ENCODE data around the gene FAF1.

The FAF1 gene

GRCh38 chr1:50424045-50424883 is 535.8 kb downstream of the FAF1 start:
- no peak for ATAC-seq

- ATAC-seq = no peak
Observed at GRCh38 chr1:50423670-50424000, 536.4 kb downstream of the FAF1 start.

- no peak for ATAC-seq
Observed at GRCh38 chr1:50422946-50423669, 537.0 kb downstream of the FAF1 start, which contains the start of gene DMRTA2. TSS of gene DMRTA2 (minus strand) at chr1:50423443. CDS start at chr1:50421536, 1,907 bp downstream.

- no peak for ATAC-seq
Observed at GRCh38 chr1:50422675-50422945, 537.5 kb downstream of the FAF1 start.

GRCh38 chr1:50421768-50422674 is 538.0 kb downstream of the FAF1 start:
- ATAC-seq = no peak

- ATAC-seq = no peak
Observed at GRCh38 chr1:50421366-50421748, 538.7 kb downstream of the FAF1 start.

GRCh38 chr1:50420689-50421365 is 539.2 kb downstream of the FAF1 start:
- ATAC-seq = peak in 1 of 2 donors; percentile 18

GRCh38 chr1:50419907-50420677 is 540.0 kb downstream of the FAF1 start:
- ATAC-seq = no peak

GRCh38 chr1:50419192-50419906 is 540.7 kb downstream of the FAF1 start:
- ATAC-seq = no peak

GRCh38 chr1:50418600-50419109 is 541.4 kb downstream of the FAF1 start:
- ATAC-seq = no peak

GRCh38 chr1:50417946-50418599 is 542.0 kb downstream of the FAF1 start:
- ATAC-seq = no peak

GRCh38 chr1:50417507-50417906 is 542.6 kb downstream of the FAF1 start:
- no peak for ATAC-seq

- ATAC-seq = no peak
Observed at GRCh38 chr1:50416553-50417453, 543.3 kb downstream of the FAF1 start.

- no peak for ATAC-seq
Observed at GRCh38 chr1:50416150-50416527, 543.9 kb downstream of the FAF1 start.

GRCh38 chr1:50415235-50416149 is 544.6 kb downstream of the FAF1 start:
- ATAC-seq = no peak

GRCh38 chr1:50414853-50415234 is 545.2 kb downstream of the FAF1 start:
- no peak for ATAC-seq

GRCh38 chr1:50412813-50413476 is 547.1 kb downstream of the FAF1 start:
- ATAC-seq = no peak

GRCh38 chr1:50405814-50406213 is 554.3 kb downstream of the FAF1 start:
- ATAC-seq = no peak
